Stimulated activated CD4-positive, alpha-beta T cell treated with anti-CD3 and anti-CD28 coated beads, Interleukin-15, amount 100 ng/mL, for 1 hour (primary cell): ENCODE measurements around the gene SYCP3.
"Not testable (repeated sequence)": the region's sequence is repeated elsewhere in the genome, so short reads cannot be mapped to it uniquely, and the experiment has no call there.

ENCODE experiments used
- DNase-seq, 2 donors: peaks; one replicate each; pipeline ENCODE4 v3.0.0-alpha.2; 2020; ENCODE audit warnings: low read depth in 1 of 2, low spot score in 1 of 2

SYCP3 gene

DNA sequence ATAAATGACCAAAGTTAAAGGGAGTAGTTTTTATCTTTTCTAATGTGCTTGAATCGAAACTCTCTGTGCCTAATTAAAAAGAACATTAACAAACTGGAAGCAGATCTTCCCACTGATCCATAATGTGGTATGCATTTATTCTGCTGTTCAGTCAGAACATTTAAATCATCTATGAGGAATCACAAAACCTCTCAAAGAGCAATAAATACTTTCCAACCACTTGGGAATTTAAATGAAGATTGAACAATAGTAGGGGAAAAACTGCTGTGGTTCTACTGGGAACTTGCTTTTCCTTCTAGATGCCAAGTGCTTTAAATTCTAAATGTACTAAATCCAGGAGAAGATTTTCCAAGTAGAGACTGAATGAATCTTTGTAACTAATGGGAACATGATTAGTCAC is 54.2 kb downstream of the SYCP3 start:
- DNase-seq, result no peak

DNA sequence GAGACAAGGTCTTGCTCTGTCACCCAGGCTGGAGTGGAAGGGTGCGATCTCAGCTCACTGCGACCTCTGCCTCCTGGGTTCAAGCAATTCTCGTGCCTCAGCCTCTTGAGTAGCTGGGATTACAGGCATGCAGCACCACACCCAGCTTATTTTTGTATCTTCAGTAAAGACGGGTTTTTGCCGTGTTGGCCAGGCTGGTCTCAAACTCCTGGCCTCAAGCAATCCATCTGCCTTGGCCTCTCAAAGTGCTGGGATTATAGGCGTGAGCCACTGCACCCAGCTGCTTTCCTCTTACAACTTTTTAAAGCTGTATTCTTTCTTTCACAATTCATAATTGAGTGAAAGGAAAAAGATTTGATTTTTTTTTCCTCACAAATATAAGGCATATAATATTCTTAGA is 57.6 kb downstream of the SYCP3 start:
- DNase-seq, result not testable (repeated sequence)

DNA sequence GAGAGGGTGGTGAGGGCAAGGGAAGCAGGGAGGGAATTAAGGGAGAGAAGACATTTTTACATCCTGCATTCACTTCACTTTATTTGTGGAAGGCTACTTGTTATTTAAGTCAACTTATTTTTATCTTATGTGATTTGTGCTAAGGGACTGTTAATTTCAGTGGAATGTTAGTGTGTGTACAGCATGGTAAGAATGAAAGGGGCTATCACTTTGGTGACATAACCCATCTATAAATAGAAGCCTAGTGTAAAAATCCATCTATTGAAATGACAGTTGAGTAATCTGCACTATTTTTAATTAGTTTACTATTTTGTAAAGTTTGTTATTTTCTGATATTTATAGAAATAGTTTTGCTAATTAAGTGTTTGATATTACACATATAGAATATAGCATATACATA is 58.6 kb downstream of the SYCP3 start:
- no peak for DNase-seq

DNA sequence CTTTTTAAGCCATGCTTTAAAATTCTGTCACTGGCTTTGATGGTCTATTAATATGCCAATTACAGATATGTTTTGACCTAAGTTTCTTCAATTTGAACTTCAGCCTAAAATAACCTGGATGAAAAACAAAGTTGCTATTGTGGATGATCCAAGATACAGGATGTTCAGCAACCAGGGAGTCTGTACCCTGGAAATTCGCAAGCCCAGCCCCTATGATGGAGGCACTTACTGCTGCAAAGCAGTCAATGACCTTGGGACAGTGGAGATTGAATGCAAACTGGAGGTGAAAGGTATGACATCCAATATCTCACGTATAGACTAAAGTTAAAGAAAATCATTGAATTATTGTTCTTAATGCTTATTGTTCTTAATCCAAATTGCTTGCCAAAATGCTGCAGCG is 59.0 kb downstream of the SYCP3 start:
- DNase-seq, result no peak
